SH-SY5Y (cell line): ENCODE results near the gene HNRNPF.

Experiments
- GATA2 ChIP-seq: IDR thresholded peaks from 2 replicates; pipeline ENCODE4 v1.6.1; 2011; ENCODE audit warnings: mild to moderate bottlenecking, low read depth, low read length
- GATA3 ChIP-seq: IDR thresholded peaks from 2 replicates; pipeline ENCODE4 v1.6.1; 2011; ENCODE audit warnings: low read depth, mild to moderate bottlenecking, low read length, moderate library complexity

DNA sequence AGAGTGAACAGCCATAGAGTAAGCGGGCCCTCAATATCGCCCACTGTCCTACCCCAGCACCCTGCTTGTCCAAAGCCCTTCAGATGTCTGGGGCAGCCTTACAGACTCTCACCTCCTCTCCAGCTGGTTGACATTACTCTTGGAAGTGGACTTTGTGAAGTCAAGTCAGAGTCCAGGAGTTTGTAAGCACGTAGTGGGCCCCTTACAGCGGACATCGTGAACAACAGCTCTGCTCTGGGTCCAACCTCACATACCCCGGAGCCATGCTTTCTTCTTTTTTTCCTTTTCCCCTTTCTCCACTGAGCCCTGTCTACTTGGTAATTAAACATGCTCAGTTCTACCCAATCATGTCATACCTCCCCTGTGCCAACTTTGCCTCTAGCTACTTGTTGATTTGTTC, 17.5 kb downstream of the HNRNPF start:
- TF ChIP-seq GATA2 (no peak), GATA3 (no peak)
